HepG2 (cell line): ENCODE measurements around the gene HES3. TPM values are rescaled to one million over a fixed set of nuclear protein-coding genes. Genes with fewer than 3 reads are reported as not detected.

Experiments
- ADNP ChIP-seq: sonication (generic); formaldehyde crosslinking; IDR thresholded peaks from 2 replicates; pipeline ENCODE4 v1.4.0; 2020; ENCODE audit warnings: missing genetic modification reagents
- CREM ChIP-seq, 2 experiments: sonication (generic) in 1 of 2; formaldehyde crosslinking in 1 of 2; IDR thresholded peaks; 2 replicates each; pipeline versions ENCODE4 v1.4.0 to v1.6.1; 2016 to 2020; ENCODE audit warnings: antibody characterized with exemption in 1 of 2, mild to moderate bottlenecking in 1 of 2, missing genetic modification reagents in 1 of 2
- FOXP4 ChIP-seq: sonication (generic); formaldehyde crosslinking; IDR thresholded peaks from 2 replicates; pipeline ENCODE4 v1.4.0; 2020; ENCODE audit warnings: missing genetic modification reagents
- MIER2 ChIP-seq: IDR thresholded peaks from 2 replicates; pipeline ENCODE4 v1.6.1; 2016; ENCODE audit warnings: missing biosample characterization, missing genetic modification reagents
- PHF21A ChIP-seq: sonication (generic); formaldehyde crosslinking; IDR thresholded peaks from 2 replicates; pipeline ENCODE4 v1.5.0; 2020; ENCODE audit warnings: mild to moderate bottlenecking, missing genetic modification reagents
- PHF5A ChIP-seq: IDR thresholded peaks from one replicate; pipeline ENCODE4 v1.6.1; 2018; ENCODE audit warnings: low read depth, missing genetic modification reagents; ENCODE audit not compliant: unreplicated experiment
- PRMT3 ChIP-seq: sonication (generic); formaldehyde crosslinking; IDR thresholded peaks from 2 replicates; pipeline ENCODE4 v1.8.1; 2022; ENCODE audit warnings: low read depth, mild to moderate bottlenecking, moderate library complexity, missing genetic modification reagents, borderline replicate concordance
- SNRNP70 ChIP-seq: fragments of 200-400 bp; formaldehyde crosslinking; IDR thresholded peaks from 2 replicates; pipeline ENCODE4 v1.6.1; 2017; ENCODE audit warnings: mild to moderate bottlenecking, low read depth, low read length, moderate library complexity
- SP1 ChIP-seq, 2 experiments: fragments of 450-650 bp in 1 of 2; sonication (generic) in 1 of 2; formaldehyde crosslinking in 1 of 2; IDR thresholded peaks; 2 replicates each; pipeline versions ENCODE4 v1.4.0 to v1.6.1; 2016 to 2020; ENCODE audit warnings: missing genetic modification reagents in 1 of 2
- SUZ12 ChIP-seq: fragments of 150-350 bp; IDR thresholded peaks from 2 replicates; pipeline ENCODE4 v1.6.1; 2014; ENCODE audit warnings: low read depth, low read length
- TBP ChIP-seq: sonication (generic); formaldehyde crosslinking; IDR thresholded peaks from 2 replicates; pipeline ENCODE4 v1.5.0; 2020; ENCODE audit warnings: missing genetic modification reagents
- ZKSCAN5 ChIP-seq: sonication (generic); formaldehyde crosslinking; IDR thresholded peaks from 2 replicates; pipeline ENCODE4 v1.5.1; 2020; ENCODE audit warnings: mild to moderate bottlenecking, missing genetic modification reagents
- ZMYM4 ChIP-seq: sonication (generic); formaldehyde crosslinking; IDR thresholded peaks from 2 replicates; pipeline ENCODE4 v1.8.1; 2023; ENCODE audit warnings: mild to moderate bottlenecking, missing genetic modification reagents
- ZNF138 ChIP-seq: sonication (generic); formaldehyde crosslinking; IDR thresholded peaks from 2 replicates; pipeline ENCODE4 v1.5.0; 2020; ENCODE audit warnings: mild to moderate bottlenecking, low read depth, missing genetic modification reagents
- ZNF143 ChIP-seq: sonication (generic); formaldehyde crosslinking; IDR thresholded peaks from 2 replicates; pipeline ENCODE4 v1.4.0; 2020; ENCODE audit warnings: missing genetic modification reagents
- ZNF446 ChIP-seq: sonication (generic); formaldehyde crosslinking; IDR thresholded peaks from 2 replicates; pipeline ENCODE4 v1.5.0; 2020; ENCODE audit warnings: mild to moderate bottlenecking, missing genetic modification reagents
- ZNF550 ChIP-seq: sonication (generic); formaldehyde crosslinking; IDR thresholded peaks from 2 replicates; pipeline ENCODE4 v1.4.0; 2020; ENCODE audit warnings: mild to moderate bottlenecking, missing genetic modification reagents, borderline replicate concordance
- ZNF570 ChIP-seq: sonication (generic); formaldehyde crosslinking; IDR thresholded peaks from 2 replicates; pipeline ENCODE4 v1.4.0; 2020; ENCODE audit warnings: mild to moderate bottlenecking, missing genetic modification reagents, borderline replicate concordance
- ZNF577 ChIP-seq: sonication (generic); formaldehyde crosslinking; IDR thresholded peaks from 2 replicates; pipeline ENCODE4 v1.4.0; 2020; ENCODE audit warnings: mild to moderate bottlenecking, low read depth, missing genetic modification reagents, borderline replicate concordance
- ZNF629 ChIP-seq: sonication (generic); formaldehyde crosslinking; conservative IDR thresholded peaks from 2 replicates; pipeline ENCODE4 v1.5.0; 2020; ENCODE audit warnings: missing genetic modification reagents
- ZNF761 ChIP-seq: sonication (generic); formaldehyde crosslinking; conservative IDR thresholded peaks from 2 replicates; pipeline ENCODE4 v1.4.0; 2020; ENCODE audit warnings: mild to moderate bottlenecking, missing genetic modification reagents
- polyA plus RNA-seq, 8 experiments: library from polyadenylated mRNA; depleted of rRNA in 3 of 8; stranded (reverse) in 7 of 8; unstranded in 1 of 8; fragments of >200 nt; fragmentation: Illumina TruSeq in 4 of 8; extraction: Trizol in 4 of 8; gene quantifications; 2 replicates each; pipeline versions ENCODE4 v1.2.1 to v1.2.3, GENCODE V29; 2011 to 2016; ENCODE audit warnings: low read depth in 4 of 8, missing spikeins in 1 of 8, mixed read lengths in 1 of 8; ENCODE audit not compliant: insufficient read depth in 1 of 8
- total RNA-seq, 5 experiments: library from RNA; depleted of rRNA; stranded (reverse); fragments of >200 nt; fragmentation: Illumina TruSeq; extraction: Trizol; gene quantifications; 2 replicates each; pipeline ENCODE4 v1.2.3, GENCODE V29; 2016; ENCODE audit warnings: low read depth in 1 of 5
- TF ChIP-seq, protein P1 (sequence below): fragments of 450-650 bp; IDR thresholded peaks from 2 replicates; pipeline ENCODE4 v1.6.1; 2016
- TF ChIP-seq, protein P2 (sequence below): sonication (generic); formaldehyde crosslinking; IDR thresholded peaks from 2 replicates; pipeline ENCODE4 v1.4.0; 2020; ENCODE audit warnings: missing genetic modification reagents, borderline replicate concordance
- TF ChIP-seq, protein P3 (sequence below): sonication (generic); formaldehyde crosslinking; IDR thresholded peaks from 2 replicates; pipeline ENCODE4 v1.4.0; 2020; ENCODE audit warnings: missing genetic modification reagents; ENCODE audit errors: not compliant biosample characterization

HES3 gene
- total and polyA plus RNA-seq, 2 of the 13 experiments (the other 11 are each of a cell fraction or from before 2014, with no cell fraction given), result not detected

- TF ChIP-seq TBP (CRISPR knock-in tag), result no peak
- TF ChIP-seq MIER2 (CRISPR knock-in tag), result peak; percentile 99
- peak; percentile 40; the same call in 1 of the 2 replicates for TF ChIP-seq ZNF143 (CRISPR knock-in tag)
- peak; percentile 85 for TF ChIP-seq PHF5A
- TF ChIP-seq ZKSCAN5 (CRISPR knock-in tag), result peak; percentile 77; the same call in 1 of the 2 replicates
- peak; percentile 93; the same call in 1 of the 2 replicates for TF ChIP-seq PRMT3 (CRISPR knock-in tag)
- TF ChIP-seq ZMYM4 (CRISPR knock-in tag), result peak; percentile 87
- TF ChIP-seq, protein P1, sequence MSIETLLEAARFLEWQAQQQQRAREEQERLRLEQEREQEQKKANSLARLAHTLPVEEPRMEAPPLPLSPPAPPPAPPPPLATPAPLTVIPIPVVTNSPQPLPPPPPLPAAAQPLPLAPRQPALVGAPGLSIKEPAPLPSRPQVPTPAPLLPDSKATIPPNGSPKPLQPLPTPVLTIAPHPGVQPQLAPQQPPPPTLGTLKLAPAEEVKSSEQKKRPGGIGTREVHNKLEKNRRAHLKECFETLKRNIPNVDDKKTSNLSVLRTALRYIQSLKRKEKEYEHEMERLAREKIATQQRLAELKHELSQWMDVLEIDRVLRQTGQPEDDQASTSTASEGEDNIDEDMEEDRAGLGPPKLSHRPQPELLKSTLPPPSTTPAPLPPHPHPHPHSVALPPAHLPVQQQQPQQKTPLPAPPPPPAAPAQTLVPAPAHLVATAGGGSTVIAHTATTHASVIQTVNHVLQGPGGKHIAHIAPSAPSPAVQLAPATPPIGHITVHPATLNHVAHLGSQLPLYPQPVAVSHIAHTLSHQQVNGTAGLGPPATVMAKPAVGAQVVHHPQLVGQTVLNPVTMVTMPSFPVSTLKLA, result no peak
- peak; percentile 42; the same call in 1 of the 2 replicates for TF ChIP-seq PHF21A
- 0 out of 2 replicates have a peak, but pooled peaks have one; percentile 37 for TF ChIP-seq ADNP (CRISPR knock-in tag)
- 0 out of 2 replicates have a peak, but pooled peaks have one; percentile 57 for TF ChIP-seq ZNF550 (CRISPR knock-in tag)
- TF ChIP-seq ZNF570 (CRISPR knock-in tag), result peak; percentile 88; the same call in 1 of the 2 replicates
- TF ChIP-seq ZNF446, result peak; percentile 100
- TF ChIP-seq, protein P2, sequence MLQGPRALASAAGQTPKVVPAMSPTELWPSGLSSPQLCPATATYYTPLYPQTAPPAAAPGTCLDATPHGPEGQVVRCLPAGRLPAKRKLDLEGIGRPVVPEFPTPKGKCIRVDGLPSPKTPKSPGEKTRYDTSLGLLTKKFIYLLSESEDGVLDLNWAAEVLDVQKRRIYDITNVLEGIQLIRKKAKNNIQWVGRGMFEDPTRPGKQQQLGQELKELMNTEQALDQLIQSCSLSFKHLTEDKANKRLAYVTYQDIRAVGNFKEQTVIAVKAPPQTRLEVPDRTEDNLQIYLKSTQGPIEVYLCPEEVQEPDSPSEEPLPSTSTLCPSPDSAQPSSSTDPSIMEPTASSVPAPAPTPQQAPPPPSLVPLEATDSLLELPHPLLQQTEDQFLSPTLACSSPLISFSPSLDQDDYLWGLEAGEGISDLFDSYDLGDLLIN (CRISPR knock-in tag), result peak; percentile 96; the same call in 1 of the 2 replicates
- TF ChIP-seq SNRNP70, result no peak
- peak; percentile 99 for TF ChIP-seq ZNF138
- TF ChIP-seq ZNF629 (CRISPR knock-in tag), result peak; percentile 71
- TF ChIP-seq FOXP4 (CRISPR knock-in tag), result peak; percentile 67
- TF ChIP-seq, protein P3, sequence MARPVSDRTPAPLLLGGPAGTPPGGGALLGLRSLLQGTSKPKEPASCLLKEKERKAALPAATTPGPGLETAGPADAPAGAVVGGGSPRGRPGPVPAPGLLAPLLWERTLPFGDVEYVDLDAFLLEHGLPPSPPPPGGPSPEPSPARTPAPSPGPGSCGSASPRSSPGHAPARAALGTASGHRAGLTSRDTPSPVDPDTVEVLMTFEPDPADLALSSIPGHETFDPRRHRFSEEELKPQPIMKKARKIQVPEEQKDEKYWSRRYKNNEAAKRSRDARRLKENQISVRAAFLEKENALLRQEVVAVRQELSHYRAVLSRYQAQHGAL (CRISPR knock-in tag), result peak; percentile 98
- TF ChIP-seq SUZ12, result no peak
- peak; percentile 98 for TF ChIP-seq ZNF761 (CRISPR knock-in tag)
- TF ChIP-seq CREM (IDR thresholded peaks at IDR 0.05), result no peak
- no peak for TF ChIP-seq CREM (CRISPR knock-in tag; IDR thresholded peaks at IDR 0.05)
- TF ChIP-seq SP1 (IDR thresholded peaks at IDR 0.05), result no peak
- peak; percentile 58; the same call in 1 of the 2 replicates for TF ChIP-seq SP1 (CRISPR knock-in tag; IDR thresholded peaks at IDR 0.05)
- TF ChIP-seq ZNF577, result 0 out of 2 replicates have a peak, but pooled peaks have one; percentile 94
These were observed 1.3 kb downstream of the HES3 start (continued) for GRCh38 chr1:6245086-6245868.
